NCI-H526 (cell line): ENCODE data around the gene MACROD2.

ENCODE experiments used
- DNase-seq, 2 experiments: peaks; one replicate each; lab custom pipeline; 2025; lab: John Stamatoyannopoulos, UW

Gene MACROD2

GRCh38 chr20:14817101-14817500 is 821.8 kb downstream of the MACROD2 start:
- DNase-seq, result no peak

- no peak for DNase-seq
These were observed 825.5 kb downstream of the MACROD2 start for GRCh38 chr20:14820771-14821170.

DNA sequence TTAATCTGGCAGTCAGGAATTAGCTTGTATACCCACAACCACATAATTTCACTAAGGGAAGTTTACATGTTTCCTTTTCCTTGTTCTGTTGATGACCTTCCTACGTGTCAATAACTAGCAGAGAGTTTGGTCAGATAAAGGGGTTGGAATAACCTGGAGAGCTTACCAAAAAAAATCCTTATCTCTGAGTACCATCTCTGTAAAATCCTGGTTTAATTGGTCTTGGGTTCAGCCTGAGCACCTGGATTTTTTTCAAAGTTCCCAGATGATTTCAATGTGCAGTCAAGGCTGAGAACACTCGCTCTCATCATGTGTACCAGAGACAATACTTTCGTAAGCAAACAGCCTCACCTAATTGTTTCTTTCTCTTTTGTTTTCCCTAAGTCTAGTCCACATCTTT is 825.9 kb downstream of the MACROD2 start:
- no peak for DNase-seq

GRCh38 chr20:14824996-14825395 is 829.7 kb downstream of the MACROD2 start:
- DNase-seq, result no peak

- no peak for DNase-seq
These were observed 831.4 kb downstream of the MACROD2 start for GRCh38 chr20:14826543-14827313.

GRCh38 chr20:14828459-14828858 is 833.1 kb downstream of the MACROD2 start:
- DNase-seq, result no peak

GRCh38 chr20:14829906-14830305 is 834.6 kb downstream of the MACROD2 start:
- DNase-seq, result peak in 1 of 2 experiments; percentile 44

DNA sequence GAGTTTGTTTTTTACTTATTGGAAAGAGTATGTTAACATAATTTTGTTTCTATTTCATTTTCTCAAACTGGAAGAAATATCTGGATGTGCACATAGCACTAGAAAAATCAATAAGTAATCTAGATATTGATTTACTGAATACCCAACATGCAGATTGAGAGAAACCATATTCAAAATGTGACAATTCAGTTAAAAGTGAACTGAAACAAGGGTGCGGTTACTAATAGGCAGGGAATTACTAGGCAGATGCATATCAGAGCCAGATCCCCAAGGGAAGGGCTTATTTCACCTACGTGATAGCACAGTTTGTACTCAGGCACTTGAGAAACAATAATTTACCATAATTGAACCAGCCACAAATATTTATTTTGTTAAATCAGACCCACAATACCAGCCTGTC is 835.1 kb downstream of the MACROD2 start:
- no peak for DNase-seq

DNA sequence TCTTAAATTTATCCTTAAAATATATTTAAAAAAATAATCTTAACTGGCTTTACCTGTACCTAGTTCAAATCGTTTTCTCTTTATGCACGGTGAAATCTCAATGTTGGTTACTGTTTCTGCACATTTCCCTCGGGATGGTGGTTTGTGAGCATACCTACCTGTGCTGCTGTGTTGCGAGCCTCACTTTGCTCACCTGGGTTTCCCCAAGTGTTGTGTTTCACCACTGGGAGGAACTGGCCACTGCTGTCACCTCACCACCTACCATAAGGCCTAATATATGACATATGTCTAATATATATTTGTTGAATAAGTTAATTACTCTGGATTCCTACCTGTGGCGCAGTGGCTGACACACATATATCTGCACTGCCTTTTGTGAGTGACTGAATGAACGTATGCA is 835.6 kb downstream of the MACROD2 start:
- no peak for DNase-seq

GRCh38 chr20:14832630-14833029 is 837.3 kb downstream of the MACROD2 start:
- no peak for DNase-seq

GRCh38 chr20:14838663-14839628 is 843.6 kb downstream of the MACROD2 start:
- DNase-seq, result peak in 1 of 2 experiments; percentile 10

- DNase-seq, result no peak
These were observed 850.2 kb downstream of the MACROD2 start for GRCh38 chr20:14845199-14846160.

DNA sequence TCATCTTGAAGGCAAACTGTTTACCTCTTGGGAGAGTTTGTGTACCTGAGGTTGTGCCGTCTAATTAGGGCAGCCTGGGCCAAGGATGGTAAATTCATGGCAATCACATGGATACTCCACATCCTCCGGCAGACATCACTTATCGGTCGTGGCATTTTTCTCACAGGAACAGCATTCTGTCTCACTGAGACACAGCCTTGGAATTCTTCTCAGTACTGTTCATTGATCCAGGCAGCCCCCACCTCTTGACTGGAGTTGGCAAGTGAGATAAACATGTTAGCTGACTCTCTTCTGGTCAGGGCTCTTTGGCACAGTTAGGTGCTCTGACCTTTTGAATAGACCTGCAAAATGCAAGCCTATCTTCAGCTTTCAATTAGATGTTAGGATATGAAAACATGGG is 853.5 kb downstream of the MACROD2 start:
- DNase-seq, result no peak

- DNase-seq, result no peak
These were observed 857.8 kb downstream of the MACROD2 start for GRCh38 chr20:14853079-14853478.

DNA sequence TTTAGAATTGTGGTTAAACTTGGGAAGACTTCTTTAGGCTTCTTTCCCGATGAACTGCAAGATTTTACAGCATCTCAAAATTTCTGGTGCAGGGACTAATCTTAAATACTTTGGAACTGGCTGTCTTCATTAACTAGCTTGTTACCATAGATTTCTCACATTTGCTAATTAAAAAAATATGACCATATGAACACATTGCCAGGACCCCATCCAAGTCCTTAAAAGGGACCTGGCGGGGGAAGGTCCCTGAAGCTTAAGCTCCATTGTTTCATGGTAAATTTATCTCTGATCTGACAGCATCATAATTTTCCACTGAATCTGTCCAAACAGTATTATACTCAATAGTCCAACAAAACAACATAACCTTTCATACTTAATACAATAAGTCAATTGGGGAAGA is 859.9 kb downstream of the MACROD2 start:
- no peak for DNase-seq

DNA sequence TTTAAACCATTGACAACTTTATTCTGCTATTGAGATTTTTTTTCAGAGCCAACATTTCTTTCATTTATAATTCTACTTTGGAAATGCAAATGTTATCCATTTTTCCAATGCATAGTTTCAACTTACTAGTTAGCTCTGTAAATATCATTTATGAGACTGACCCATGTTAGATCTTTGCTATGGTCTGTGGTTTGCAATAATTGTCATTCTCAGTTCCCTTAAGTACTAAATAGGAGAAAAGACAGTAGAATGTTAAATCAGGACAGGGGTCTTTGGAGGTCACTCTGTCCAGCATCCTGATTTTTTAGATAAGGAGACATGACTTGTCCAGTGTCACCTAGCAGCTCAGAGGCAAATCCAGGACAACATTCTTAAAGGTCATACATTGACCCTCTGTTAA is 864.3 kb downstream of the MACROD2 start:
- DNase-seq, result no peak

GRCh38 chr20:14860410-14860814 is 865.1 kb downstream of the MACROD2 start:
- DNase-seq, result peak in 1 of 2 experiments; percentile 30

GRCh38 chr20:14861028-14861699 is 865.8 kb downstream of the MACROD2 start:
- no peak for DNase-seq

DNA sequence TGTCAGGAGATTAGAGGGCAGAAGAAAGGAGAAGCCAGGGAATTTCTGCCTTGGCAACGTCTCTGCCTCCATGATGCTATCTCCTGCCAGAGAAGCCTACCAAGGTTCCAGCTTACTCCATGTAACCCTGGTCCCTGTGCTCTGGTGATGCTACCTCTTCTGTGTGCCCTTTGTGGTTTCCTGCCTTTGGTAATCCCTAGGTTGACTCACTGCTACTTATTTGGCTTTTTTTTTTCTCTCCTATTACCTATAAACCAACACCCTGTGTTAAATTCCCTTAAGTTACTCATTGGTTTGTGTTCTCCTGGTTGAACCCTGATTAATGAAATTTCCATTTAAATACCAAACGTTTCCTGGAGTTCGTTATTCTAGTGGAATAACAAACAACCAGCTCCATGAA is 869.9 kb downstream of the MACROD2 start:
- no peak for DNase-seq

- DNase-seq, result no peak
These were observed 870.4 kb downstream of the MACROD2 start for GRCh38 chr20:14865731-14866130.

DNA sequence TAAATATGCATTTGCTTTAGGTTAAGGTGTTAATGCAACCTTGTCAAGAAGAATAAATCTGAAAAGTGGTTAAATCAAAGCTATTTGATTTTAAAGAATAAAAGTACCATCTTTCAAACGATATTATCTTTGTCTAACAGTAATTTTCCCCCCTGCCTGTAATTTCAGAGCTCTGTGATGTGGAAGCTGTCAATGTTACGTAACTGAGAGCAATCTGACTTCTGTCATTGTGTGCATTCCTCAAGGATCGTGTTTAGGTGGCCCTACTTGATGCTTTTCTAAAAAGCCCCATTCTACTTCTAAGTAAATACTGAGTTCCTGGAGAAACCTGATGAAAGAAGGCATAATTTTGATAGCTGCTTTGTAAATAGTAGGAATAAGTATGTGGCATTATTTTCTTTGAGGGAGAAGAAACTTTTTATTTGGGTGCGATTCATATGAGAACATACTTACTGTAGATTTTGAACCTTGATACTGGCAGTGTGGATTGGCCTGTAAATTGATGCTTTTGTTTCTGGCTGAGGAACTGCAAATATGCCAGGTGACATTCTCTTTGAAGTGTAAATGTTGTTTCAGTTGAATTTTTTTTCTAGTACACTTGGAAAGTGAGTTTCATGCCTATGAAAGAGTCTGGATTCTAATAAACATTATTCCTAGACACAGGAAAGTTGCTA is 871.7 kb downstream of the MACROD2 start:
- no peak for DNase-seq
